HG03280 (cell line): ENCODE results near the gene SUGCT.

Experiments
- ATAC-seq: cut with Tn5 transposase; IDR thresholded peaks from one replicate; pipeline ENCODE4 v1.9.1; 2021; ENCODE audit warnings: mild to moderate bottlenecking, moderate library complexity; ENCODE audit not compliant: unreplicated experiment

SUGCT gene

GRCh38 chr7:40799493-40800403, 664.9 kb downstream of the SUGCT start:
- no peak for ATAC-seq

GRCh38 chr7:40800771-40801170, 666.0 kb downstream of the SUGCT start:
- no peak for ATAC-seq

GRCh38 chr7:40802497-40802896, 667.7 kb downstream of the SUGCT start:
- ATAC-seq: no peak

DNA sequence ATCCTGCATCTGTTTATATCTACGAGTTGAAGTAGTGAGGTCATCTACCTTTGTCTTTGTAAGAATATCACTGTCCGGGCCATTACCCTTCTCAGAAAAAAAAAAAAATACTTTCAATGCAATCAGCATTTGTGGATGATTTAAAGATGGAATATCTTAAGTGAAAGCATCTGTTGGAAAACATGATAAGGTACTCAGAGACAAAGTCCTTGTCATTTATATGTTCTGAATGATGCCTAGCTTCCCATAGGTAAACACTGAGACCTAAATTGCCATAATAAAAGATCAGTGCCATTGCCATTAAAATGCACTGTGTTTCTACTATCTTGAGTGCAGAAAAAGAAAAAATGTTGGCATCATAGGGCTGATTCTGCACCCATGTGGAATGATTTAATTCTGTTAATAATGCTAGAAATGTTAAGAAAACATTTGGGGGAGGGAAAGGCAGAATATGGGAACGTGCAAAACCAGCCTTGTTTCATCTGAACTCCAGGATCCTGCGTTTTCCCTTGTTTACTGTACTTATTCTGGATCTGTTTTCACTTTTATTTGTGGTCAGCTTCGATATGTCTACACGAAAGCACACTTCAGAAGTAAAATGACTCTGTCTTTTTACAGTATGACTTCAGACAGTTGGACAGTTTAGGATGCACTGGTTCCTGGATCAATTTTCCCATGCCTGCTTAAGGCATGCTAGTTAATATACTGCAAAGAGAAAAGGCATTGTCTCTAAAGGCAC, 669.8 kb downstream of the SUGCT start:
- no peak for ATAC-seq

DNA sequence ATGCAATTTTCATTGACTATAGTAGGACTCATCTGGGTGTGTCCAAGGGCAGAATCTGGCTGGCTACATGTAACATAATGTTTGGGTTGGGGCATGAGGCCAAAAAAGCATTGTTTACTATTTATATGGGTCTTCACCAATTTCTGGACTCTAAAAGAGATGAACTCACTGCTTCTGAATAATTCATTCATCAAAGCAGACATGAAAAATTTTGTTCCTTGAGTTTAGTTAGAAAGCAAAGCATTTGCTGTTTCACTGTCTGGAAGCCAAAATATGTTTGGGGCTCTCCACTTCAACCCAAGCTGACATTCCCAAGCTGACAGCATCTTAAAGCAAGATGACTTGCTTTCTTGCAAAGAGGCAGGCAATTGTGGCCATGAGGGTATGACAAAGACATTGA, 670.6 kb downstream of the SUGCT start:
- ATAC-seq: no peak

DNA sequence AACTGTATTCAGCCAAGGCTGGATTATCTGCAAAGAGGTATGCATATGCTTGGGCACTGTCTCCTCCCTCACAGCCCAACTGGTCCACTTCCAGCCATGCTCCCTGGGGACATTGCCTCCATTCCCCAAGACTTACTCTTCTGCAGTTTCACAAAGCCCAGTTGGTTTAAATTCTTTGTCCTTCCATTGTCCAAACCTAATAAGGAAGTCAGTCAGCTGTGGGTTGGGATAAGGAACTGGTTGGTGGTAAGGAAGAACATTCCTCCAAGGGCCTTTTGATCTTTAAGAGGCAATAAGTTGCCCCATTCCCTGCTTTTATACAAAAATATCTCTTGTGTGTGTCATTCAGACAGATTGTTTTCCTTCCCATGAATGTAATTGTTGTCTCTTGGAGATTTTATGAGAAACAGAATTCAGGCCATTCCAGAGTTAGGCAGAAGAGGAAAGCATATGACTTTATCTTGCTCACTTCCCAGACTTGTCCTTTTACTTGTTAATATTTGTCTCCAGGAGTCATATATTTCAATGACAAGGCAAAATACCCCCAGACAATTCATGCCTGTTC, 673.7 kb downstream of the SUGCT start:
- no peak for ATAC-seq

- no peak for ATAC-seq
Measured at GRCh38 chr7:40810274-40810673, 675.5 kb downstream of the SUGCT start.

GRCh38 chr7:40811666-40812065, 676.9 kb downstream of the SUGCT start:
- no peak for ATAC-seq

GRCh38 chr7:40815022-40815421, 680.2 kb downstream of the SUGCT start:
- ATAC-seq: no peak

GRCh38 chr7:40815512-40815911, 680.7 kb downstream of the SUGCT start:
- no peak for ATAC-seq

- ATAC-seq: no peak
Measured at GRCh38 chr7:40822861-40823260, 688.1 kb downstream of the SUGCT start.

DNA sequence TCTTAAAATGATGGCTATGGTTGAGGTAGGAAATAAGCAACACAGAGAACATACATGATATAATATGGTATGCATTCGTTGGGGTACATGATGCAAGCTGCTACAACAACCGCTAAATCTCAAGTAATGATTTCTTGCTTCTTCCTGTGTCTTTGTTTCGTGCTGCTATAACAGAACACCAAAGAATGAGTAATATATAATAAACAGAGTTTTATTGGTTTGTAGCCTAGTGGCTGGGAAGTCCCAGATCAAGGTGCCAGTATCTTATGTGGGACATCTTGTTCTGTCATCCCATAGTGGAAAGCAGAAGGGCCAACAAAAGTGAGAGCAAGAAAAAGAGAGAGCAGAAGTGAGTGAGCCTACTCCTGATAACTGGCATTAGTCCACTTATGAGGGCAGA, 689.7 kb downstream of the SUGCT start:
- ATAC-seq: no peak

DNA sequence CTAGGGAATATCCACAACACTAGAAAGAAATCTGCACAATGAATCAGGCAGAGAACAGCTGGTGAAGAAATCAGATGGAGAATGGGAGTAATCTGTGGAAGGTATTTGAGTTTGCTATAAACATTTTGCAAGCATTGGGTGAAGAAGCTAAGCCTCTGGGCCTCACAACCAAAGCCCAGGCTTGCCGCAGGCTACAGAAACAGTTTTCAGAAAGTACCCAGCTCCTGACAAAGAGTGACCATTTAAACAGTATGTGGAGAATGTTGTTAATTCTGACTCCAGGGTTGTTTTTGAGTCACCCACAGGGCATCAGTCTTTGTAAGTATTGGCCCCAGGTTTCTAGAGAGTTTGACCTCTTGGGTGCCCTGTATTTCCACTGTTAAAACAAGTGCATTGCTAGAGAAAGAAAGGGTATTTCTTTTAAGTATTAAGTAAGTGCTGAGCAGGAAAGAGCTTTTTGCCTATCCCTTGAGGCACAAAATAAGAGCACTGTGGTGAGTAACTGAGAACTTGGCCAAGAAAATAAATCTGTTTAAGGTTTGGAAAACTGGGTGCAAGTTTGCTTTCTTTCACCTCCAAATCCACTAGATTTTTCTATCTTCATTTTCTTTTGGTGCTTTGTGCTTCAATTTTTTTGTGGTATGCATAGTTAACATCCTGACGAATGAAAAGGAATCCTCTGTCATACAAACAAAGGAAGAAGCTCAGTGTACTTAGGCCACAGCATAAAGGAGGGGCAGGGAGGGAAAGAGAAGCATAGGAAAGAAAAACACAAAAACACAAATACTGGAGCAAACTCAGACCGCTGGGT, 691.8 kb downstream of the SUGCT start:
- ATAC-seq: no peak

DNA sequence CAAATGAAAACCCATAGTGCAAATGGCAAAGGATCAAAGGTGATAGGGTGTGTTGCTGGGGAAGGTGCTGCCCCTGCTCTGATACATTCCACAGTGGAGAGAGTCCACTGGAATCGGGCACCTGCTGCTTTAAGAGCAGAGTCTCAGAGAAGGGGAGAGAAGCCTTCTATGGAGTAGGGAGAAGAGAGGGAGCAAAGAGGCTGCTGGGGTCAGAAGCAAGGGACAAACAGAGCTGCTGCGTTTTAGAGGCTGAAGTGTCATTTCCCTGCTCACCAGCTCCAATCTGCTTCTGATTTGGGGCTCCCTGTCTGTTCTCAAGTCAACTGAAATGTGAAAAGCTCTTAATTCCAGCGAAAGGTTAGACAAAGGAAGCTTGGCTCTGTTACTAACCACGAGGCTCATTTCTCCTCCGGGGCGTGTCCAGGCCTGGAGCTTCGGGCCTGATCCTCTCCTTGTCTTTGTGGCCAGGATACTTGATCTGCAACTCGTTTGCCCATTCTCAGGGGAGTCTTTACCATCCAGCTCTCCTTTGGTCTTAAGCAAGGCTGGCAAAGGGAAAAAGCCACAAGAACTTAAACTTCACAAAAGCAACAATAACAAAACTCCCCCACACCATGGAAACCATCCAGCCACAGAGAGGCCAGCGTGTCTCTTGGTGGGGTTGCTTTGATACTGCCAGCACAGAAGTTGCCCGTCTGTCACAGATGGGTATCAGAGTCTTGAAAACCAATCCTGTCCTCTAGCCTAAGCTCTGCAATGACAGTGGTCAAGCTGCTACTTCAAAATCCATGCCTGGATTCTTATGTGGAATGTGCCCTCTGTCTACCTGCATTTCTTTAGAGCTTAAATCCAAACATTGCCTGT, 692.6 kb downstream of the SUGCT start:
- ATAC-seq: no peak

DNA sequence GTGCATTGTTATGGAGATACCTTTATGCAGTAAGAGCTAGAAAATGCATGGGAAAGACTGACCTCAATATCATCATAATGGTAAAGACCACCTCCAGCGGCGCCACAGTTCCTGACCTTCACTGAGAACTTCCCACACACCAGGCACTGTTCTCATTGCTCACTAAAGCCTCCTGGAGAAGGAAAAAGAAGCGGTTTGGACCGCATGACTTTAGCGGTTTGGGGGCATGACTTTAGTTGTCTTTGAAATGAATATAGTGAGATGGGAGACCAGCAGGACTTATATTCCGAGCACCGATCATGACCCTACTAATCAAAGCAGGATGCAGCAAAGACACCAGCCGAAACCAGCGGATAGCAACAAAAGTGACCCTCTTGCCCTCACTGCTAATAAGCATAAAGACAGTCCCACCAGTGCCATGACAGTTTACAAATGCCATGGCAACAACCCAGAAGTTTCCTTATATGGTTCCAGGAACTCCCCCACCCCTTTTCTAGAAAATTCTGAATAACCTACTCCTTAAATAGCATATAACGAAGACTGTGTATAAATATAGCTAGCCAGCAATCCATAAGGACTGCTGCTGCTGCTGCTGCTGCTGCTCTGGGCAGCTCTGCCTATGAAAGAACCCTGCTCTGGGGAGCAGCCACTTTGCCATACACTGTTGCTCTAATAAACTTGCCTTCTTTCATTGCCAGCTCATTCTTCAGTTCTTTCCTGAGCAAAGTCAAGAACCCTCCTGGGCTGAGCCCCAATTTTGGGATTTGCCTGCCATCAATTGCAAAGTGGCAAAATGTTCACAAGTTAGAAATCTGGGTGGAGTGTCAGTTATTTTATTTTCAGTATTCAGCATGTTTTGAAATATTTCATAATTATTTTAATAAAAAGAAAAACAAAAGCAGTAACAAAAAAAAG, 694.1 kb downstream of the SUGCT start:
- ATAC-seq: no peak

- ATAC-seq: no peak
Measured at GRCh38 chr7:40833191-40833887, 698.5 kb downstream of the SUGCT start.

DNA sequence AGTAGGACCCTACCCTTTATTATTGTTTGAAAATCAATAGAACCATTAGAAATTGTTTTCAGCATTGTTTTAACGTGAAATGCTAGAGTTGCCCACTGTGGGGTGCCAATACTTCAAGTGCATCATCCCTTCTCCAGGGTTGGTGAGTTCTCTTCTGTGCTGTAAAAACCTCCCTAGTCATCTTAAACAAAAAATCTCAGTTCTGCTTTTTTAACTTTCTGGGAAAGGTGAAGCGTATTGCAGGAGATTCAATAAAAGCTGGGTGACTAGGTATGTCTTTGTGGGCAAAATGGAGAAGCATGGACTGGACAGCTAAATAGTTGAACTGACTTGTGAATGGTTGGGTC, 699.1 kb downstream of the SUGCT start:
- no peak for ATAC-seq

DNA sequence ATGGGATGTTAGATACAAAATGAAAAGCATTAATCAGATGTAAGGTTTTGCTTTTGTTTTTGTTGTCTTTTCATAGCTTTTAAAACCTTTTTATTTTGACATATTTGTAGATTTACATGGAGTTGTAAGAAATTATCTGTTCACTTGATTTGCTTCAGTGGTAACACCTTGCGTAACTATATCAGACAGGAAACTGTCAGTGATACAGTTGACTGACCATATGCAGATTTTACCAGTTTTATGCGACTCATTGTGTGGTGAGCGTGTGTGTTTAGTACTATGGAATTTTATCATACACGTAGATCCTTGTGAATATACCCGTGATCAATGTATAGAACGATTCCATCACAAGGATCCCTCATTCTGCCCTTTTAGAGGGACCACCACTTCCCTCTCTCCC, 701.4 kb downstream of the SUGCT start:
- no peak for ATAC-seq

DNA sequence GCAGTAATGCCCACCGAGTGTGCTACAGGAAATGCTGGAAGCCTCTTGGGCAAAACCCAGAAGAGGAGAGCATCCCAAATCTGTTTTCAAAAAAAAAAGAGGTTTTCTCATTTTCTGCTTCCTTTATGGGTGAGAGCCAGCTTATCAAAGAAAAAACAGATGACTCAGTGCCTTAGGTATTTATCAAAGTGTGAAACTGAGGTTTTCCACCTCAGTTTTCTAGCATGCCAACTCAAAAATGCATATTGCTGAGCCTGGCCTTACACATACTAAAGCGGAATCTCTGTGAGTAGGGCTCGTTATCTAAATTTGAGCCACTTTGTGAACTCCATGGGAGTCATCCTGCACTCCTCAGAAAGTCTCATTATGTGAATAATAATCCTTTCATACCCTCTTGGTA, 705.1 kb downstream of the SUGCT start:
- ATAC-seq: no peak
